IMR-90 (cell line): ENCODE measurements around the gene COL4A2. TPM values are rescaled to one million over a fixed set of nuclear protein-coding genes. Genes with fewer than 3 reads are reported as not detected.

Source experiments
- ATAC-seq: fragments of 200-7000 bp; cut with Tn5 transposase; 2 replicates; pipeline ENCODE4 v1.9.1; 2020; ENCODE audit warnings: low read depth, mild to moderate bottlenecking, moderate library complexity
- BruUV-seq: library from RNA; stranded (reverse); fragments of 400-500 nt; replicated peaks from 2 replicates; lab custom pipeline; 2021; lab: Mats Ljungman, UMichigan
- CTCF ChIA-PET: fragments of 300-600 bp; formaldehyde crosslinking; extraction: SDS; loops from one replicate; lab custom pipeline; 2021; ENCODE audit warnings: antibody characterized with exemption; lab: Yijun Ruan, JAX
- POLR2A ChIA-PET: fragments of 300-600 bp; sonication (Branson Sonifier 250); formaldehyde crosslinking; loops from one replicate; lab custom pipeline; 2022; ENCODE audit warnings: antibody characterized with exemption; ENCODE audit not compliant: unreplicated experiment; lab: Charles Lee
- DNase-seq: peaks from one replicate; pipeline ENCODE4 v3.0.0; 2013
- H2AFZ ChIP-seq: replicated peaks from 2 replicates; pipeline ENCODE3; 2013; ENCODE audit warnings: low read length, mild to moderate bottlenecking; ENCODE audit not compliant: poor library complexity
- H2AK5ac ChIP-seq: 2 replicates; pipeline ENCODE4 v1.6.1; 2013; ENCODE audit warnings: low read depth, low read length, inconsistent platforms
- H2AK9ac ChIP-seq: replicated peaks from 2 replicates; pipeline ENCODE3; 2013; ENCODE audit warnings: mild to moderate bottlenecking, low read depth, low read length, moderate library complexity; ENCODE audit not compliant: poor library complexity
- H2BK120ac ChIP-seq: 2 replicates; pipeline ENCODE4 v1.6.1; 2013; ENCODE audit warnings: low read depth, low read length, inconsistent platforms
- H2BK15ac ChIP-seq: 3 replicates; pipeline ENCODE4 v1.6.1; 2013; ENCODE audit warnings: low read depth, low read length, inconsistent platforms
- H2BK20ac ChIP-seq: 2 replicates; pipeline ENCODE4 v1.6.1; 2013; ENCODE audit warnings: low read depth, mild to moderate bottlenecking, inconsistent platforms, low read length, moderate library complexity
- H2BK5ac ChIP-seq: 2 replicates; pipeline ENCODE4 v1.6.1; 2013; ENCODE audit warnings: mild to moderate bottlenecking, low read depth, low read length, inconsistent platforms; ENCODE audit not compliant: poor library complexity, severe bottlenecking
- H3K14ac ChIP-seq: replicated peaks from 2 replicates; pipeline ENCODE4 v1.6.1; 2013; ENCODE audit warnings: low read depth, low read length, inconsistent platforms
- H3K18ac ChIP-seq: 2 replicates; pipeline ENCODE4 v1.6.1; 2013; ENCODE audit warnings: low read depth, low read length, control low read depth
- H3K23ac ChIP-seq: 2 replicates; pipeline ENCODE4 v1.6.1; 2013; ENCODE audit warnings: low read depth, low read length, inconsistent platforms
- H3K27ac ChIP-seq: 2 replicates; pipeline ENCODE4 v1.5.1; 2013; ENCODE audit warnings: mild to moderate bottlenecking, control low read depth, low read length; ENCODE audit not compliant: insufficient read depth
- H3K27me3 ChIP-seq: 2 replicates; pipeline ENCODE4 v1.6.1; 2013; ENCODE audit warnings: low read length; ENCODE audit not compliant: control insufficient read depth, insufficient read depth
- H3K36me3 ChIP-seq: 2 replicates; pipeline ENCODE4 v1.6.1; 2013; ENCODE audit warnings: low read length, mixed read lengths; ENCODE audit not compliant: control insufficient read depth, insufficient read depth
- H3K4ac ChIP-seq: 2 replicates; pipeline ENCODE4 v1.6.1; 2013; ENCODE audit warnings: low read depth, low read length, inconsistent platforms
- H3K4me1 ChIP-seq: 2 replicates; pipeline ENCODE4 v1.6.1; 2013; ENCODE audit warnings: low read length, mixed read lengths; ENCODE audit not compliant: control insufficient read depth, insufficient read depth
- H3K4me2 ChIP-seq: 2 replicates; pipeline ENCODE4 v1.6.1; 2013; ENCODE audit warnings: low read depth, mild to moderate bottlenecking, control low read depth, low read length, moderate library complexity
- H3K4me3 ChIP-seq: 2 replicates; pipeline ENCODE4 v1.5.1; 2013; ENCODE audit warnings: low read depth, mild to moderate bottlenecking, control low read depth, low read length, moderate library complexity; ENCODE audit not compliant: insufficient read depth
- H3K56ac ChIP-seq: 2 replicates; pipeline ENCODE4 v1.6.1; 2013; ENCODE audit warnings: low read length, inconsistent platforms; ENCODE audit not compliant: insufficient read depth; ENCODE audit errors: extremely low read depth
- H3K79me1 ChIP-seq, 2 experiments: 2 replicates each; pipeline ENCODE4 v1.6.1; 2013; ENCODE audit warnings: low read length in 2 of 2, inconsistent platforms in 1 of 2, low read depth in 1 of 2
- H3K9ac ChIP-seq: 2 replicates; pipeline ENCODE4 v1.6.1; 2013; ENCODE audit warnings: low read depth, low read length, control low read depth
- H3K9me1 ChIP-seq: 2 replicates; pipeline ENCODE4 v1.6.1; 2013; ENCODE audit warnings: low read length, inconsistent platforms; ENCODE audit not compliant: insufficient read depth
- H3K9me3 ChIP-seq: 2 replicates; pipeline ENCODE4 v1.6.1; 2013; ENCODE audit warnings: low read length; ENCODE audit not compliant: control insufficient read depth, insufficient read depth
- H4K20me1 ChIP-seq: 2 replicates; pipeline ENCODE4 v1.6.1; 2013; ENCODE audit warnings: low read length, inconsistent platforms; ENCODE audit not compliant: insufficient read depth
- H4K5ac ChIP-seq: 2 replicates; pipeline ENCODE4 v1.6.1; 2013; ENCODE audit warnings: mild to moderate bottlenecking, low read depth, low read length, control low read depth
- H4K8ac ChIP-seq, 2 experiments: 2 replicates each; pipeline ENCODE4 v1.6.1; 2013; ENCODE audit warnings: low read depth in 2 of 2, low read length in 2 of 2, control low read depth in 1 of 2, inconsistent platforms in 1 of 2
- H4K91ac ChIP-seq: 2 replicates; pipeline ENCODE4 v1.6.1; 2013; ENCODE audit warnings: low read depth, low read length, inconsistent platforms; ENCODE audit not compliant: insufficient read depth
- FOS ChIP-seq: fragments of 150-350 bp; IDR thresholded peaks from 2 replicates; pipeline ENCODE4 v1.6.1; 2016; ENCODE audit warnings: low read depth, low read length
- MXI1 ChIP-seq: IDR thresholded peaks from 2 replicates; pipeline ENCODE4 v1.6.1; 2012; ENCODE audit warnings: low read depth, mild to moderate bottlenecking, low read length, moderate library complexity, borderline replicate concordance
- NFE2L2 ChIP-seq: fragments of 150-350 bp; IDR thresholded peaks from 2 replicates; pipeline ENCODE4 v1.6.1; 2016; ENCODE audit warnings: low read depth, mild to moderate bottlenecking, low read length
- RAD21 ChIP-seq: IDR thresholded peaks from 2 replicates; pipeline ENCODE4 v1.6.1; 2012; ENCODE audit warnings: low read length, improper control_type of control experiment
- RCOR1 ChIP-seq: IDR thresholded peaks from 2 replicates; pipeline ENCODE4 v1.6.1; 2012; ENCODE audit warnings: mild to moderate bottlenecking, low read length, improper control_type of control experiment; ENCODE audit not compliant: insufficient replicate concordance
- SMC3 ChIP-seq: fragments of 150-350 bp; IDR thresholded peaks from 2 replicates; pipeline ENCODE4 v1.6.1; 2016; ENCODE audit warnings: low read depth, mild to moderate bottlenecking, antibody characterized with exemption, low read length, moderate library complexity
- WGBS, 2 experiments: methylation state at CpG; one replicate each; pipeline versions ENCODE4 v1.1.5 to v1.1.7; 2013; ENCODE audit warnings: missing lambda C conversion rate in 2 of 2; ENCODE audit not compliant: insufficient read length in 1 of 2; ENCODE audit errors: extremely low coverage in 2 of 2; 5-methylcytosine and 5-hydroxymethylcytosine counted together
- dilution Hi-C: fragments of 300-500 bp; cut with HindIII; formaldehyde crosslinking; loops from one replicate; pipeline ENCODE4 v1.14.3; 2018; ENCODE audit warnings: low sequenced_read_pairs; ENCODE audit not compliant: unreplicated experiment
- in situ Hi-C: fragments of 300-500 bp; cut with MboI; formaldehyde crosslinking; loops from 3 replicates; pipeline ENCODE4 v1.14.3; 2019; ENCODE audit warnings: low sequenced_read_pairs, inconsistent platforms, mixed read lengths
- intact Hi-C: fragments of 100-400 bp; cut with micrococcal nuclease; formaldehyde crosslinking; loops from 2 replicates; pipeline ENCODE4 v1.10.0; 2022
- polyA plus RNA-seq, 3 experiments: library from polyadenylated mRNA; depleted of rRNA; stranded (reverse); fragments of >200 nt; gene quantifications; 2 replicates each; pipeline ENCODE4 v1.2.3, GENCODE V29; 2012; ENCODE audit warnings: low replicate concordance in 1 of 3
- total RNA-seq: library from RNA; depleted of rRNA; stranded (reverse); fragments of >200 nt; gene quantifications from 2 replicates; pipeline ENCODE4 v1.2.3, GENCODE V29; 2012
- TF ChIP-seq, protein P1 (sequence below): conservative IDR thresholded peaks from 2 replicates; pipeline ENCODE4 v1.5.1; 2012; ENCODE audit warnings: mild to moderate bottlenecking, low read depth, low read length, improper control_type of control experiment

COL4A2 gene
- total and polyA plus RNA-seq, 2 of the 4 experiments (the other 2 are of a cell fraction): 90.7 to 457 TPM

DNA sequence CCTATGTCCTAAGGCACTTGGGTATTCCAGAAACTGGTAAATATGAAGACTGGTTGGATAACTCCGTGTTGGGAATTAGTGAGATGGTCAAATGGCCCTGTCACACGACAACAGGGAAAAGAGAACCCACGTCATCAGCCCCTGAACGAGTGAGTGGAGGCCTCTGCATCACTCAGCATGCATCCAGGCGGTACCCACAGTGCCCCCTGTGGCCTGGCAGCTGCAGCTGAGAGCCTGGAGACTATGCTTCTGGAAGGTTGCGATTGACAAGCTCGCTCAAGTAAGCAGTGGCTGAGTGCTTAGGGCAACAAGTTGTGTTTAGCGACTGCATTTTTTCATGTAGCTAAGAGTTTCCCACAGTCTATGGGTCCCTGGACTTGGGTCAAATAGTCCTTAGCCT is 55.9 kb downstream of the COL4A2 start:
- ATAC-seq (no peak), DNase-seq (no peak)
- no peak overlapping the region for H4K5ac ChIP-seq
- H3K9ac ChIP-seq: no peak overlapping the region
- H3K27ac ChIP-seq: no peak overlapping the region
- in situ Hi-C loops: no loop called here
- H2AK9ac ChIP-seq: peak overlapping the region; percentile 44
- H3K9me1 ChIP-seq: peaks cover 37% of the 10 kb centered on the region
- H3K4ac ChIP-seq: peak overlapping the region; percentile 42
- H2AK5ac ChIP-seq: no peak overlapping the region; the same call in 1 of the 2 replicates
- peaks cover 27% of the 10 kb centered on the region for H3K36me3 ChIP-seq
- no peak overlapping the region for H3K14ac ChIP-seq
- H3K9me3 ChIP-seq: no peaks in the 10 kb centered on the region
- no peaks in the 10 kb centered on the region for H3K27me3 ChIP-seq
- TF ChIP-seq RCOR1 (no peak), SMC3 (no peak), NFE2L2 (no peak), FOS (no peak), MXI1 (no peak), RAD21 (0 out of 2 replicates have a peak, but pooled peaks have one; percentile 9)
- TF ChIP-seq, protein P1, sequence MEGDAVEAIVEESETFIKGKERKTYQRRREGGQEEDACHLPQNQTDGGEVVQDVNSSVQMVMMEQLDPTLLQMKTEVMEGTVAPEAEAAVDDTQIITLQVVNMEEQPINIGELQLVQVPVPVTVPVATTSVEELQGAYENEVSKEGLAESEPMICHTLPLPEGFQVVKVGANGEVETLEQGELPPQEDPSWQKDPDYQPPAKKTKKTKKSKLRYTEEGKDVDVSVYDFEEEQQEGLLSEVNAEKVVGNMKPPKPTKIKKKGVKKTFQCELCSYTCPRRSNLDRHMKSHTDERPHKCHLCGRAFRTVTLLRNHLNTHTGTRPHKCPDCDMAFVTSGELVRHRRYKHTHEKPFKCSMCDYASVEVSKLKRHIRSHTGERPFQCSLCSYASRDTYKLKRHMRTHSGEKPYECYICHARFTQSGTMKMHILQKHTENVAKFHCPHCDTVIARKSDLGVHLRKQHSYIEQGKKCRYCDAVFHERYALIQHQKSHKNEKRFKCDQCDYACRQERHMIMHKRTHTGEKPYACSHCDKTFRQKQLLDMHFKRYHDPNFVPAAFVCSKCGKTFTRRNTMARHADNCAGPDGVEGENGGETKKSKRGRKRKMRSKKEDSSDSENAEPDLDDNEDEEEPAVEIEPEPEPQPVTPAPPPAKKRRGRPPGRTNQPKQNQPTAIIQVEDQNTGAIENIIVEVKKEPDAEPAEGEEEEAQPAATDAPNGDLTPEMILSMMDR: peak; percentile 29; the same call in 1 of the 2 replicates
- BruUV-seq: no TSS peak
- H3K23ac ChIP-seq: no peak overlapping the region
- H2BK20ac ChIP-seq: no peak overlapping the region
- no peak overlapping the region for H3K18ac ChIP-seq
- no peak overlapping the region for H3K56ac ChIP-seq
- H2BK15ac ChIP-seq: no peak overlapping the region
- no peak overlapping the region for H3K4me2 ChIP-seq
- peaks cover 41 to 87% of the 10 kb centered on the region in 2 experiments for H3K79me1 ChIP-seq
- ChIA-PET CTCF (no interaction called here), POLR2A (no interaction called here)
- H2BK5ac ChIP-seq: peak overlapping the region; percentile 32
- H2BK120ac ChIP-seq: no peak overlapping the region
- 100% methylated on average over 2 of the region's 8 CpGs; no CpG with 5 or more reads in 1 of the 2 experiments for WGBS, 2 experiments
- peaks cover 18% of the 10 kb centered on the region for H3K4me1 ChIP-seq
- intact Hi-C loops: no loop called here
- H4K91ac ChIP-seq: no peak overlapping the region
- H4K8ac ChIP-seq: peak overlapping the region; percentile 26 to 35; a peak in 2 of 4 replicates
- dilution Hi-C loops: no loop called here
- H3K4me3 ChIP-seq: no peak overlapping the region
- H2AFZ ChIP-seq: no peak overlapping the region
- H4K20me1 ChIP-seq: peaks cover 12% of the 10 kb centered on the region; the same call in 1 of the 2 replicates
